LoVo (cell line): ENCODE data around the gene C20orf204.
"Not testable (repeated sequence)": the region's sequence is repeated elsewhere in the genome, so short reads cannot be mapped to it uniquely, and the experiment has no call there.

ENCODE experiments used
- DNase-seq: peaks from one replicate; pipeline ENCODE4 v3.0.0-alpha.2; 2016; ENCODE audit warnings: low spot score

Gene C20orf204

DNA sequence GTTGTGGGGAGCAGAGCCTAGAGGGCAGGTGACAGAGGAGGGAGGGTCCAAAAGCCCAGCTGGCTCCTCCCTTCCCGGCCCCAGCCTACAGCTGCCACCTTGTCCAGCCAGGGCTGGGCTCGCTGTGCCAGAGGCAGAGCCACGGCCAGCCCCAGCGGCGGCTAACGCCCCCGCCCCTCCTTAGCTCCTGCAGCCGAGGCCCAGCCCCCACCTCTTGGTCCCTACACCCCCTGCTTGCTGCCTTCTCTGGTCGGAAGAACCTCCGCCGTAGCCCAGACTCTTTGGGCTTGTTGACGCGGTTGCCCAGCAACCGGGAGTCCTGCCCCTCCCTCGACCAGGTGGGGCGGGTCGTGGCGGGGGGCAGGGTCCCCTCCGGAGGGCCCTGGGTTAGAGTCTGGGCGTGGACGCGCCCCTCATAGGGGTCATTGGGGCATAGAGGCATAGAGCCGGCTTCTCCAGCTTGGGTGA lies 48.7 kb downstream of the C20orf204 start:
- DNase-seq, result no peak

DNA sequence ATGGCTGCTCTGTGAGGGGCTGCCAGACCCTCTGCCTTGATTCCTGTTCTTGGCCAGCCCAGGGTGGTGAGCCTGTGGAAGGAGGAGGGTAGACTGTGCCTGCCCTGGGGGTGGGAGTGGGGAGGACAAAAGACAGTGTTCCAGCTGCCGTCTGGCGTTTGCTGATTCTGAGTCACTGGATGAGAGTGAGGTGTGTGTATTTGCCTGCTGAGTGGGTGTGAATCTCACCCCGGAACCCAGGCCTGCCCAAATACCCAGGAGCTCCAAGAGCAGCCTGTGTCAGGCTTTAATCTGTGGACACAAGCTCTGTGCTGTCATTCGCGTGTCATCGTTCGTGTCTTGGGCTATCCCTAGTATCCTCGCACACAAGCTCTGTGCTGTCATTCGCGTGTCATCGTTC lies 50.8 kb downstream of the C20orf204 start:
- DNase-seq, result no peak

DNA sequence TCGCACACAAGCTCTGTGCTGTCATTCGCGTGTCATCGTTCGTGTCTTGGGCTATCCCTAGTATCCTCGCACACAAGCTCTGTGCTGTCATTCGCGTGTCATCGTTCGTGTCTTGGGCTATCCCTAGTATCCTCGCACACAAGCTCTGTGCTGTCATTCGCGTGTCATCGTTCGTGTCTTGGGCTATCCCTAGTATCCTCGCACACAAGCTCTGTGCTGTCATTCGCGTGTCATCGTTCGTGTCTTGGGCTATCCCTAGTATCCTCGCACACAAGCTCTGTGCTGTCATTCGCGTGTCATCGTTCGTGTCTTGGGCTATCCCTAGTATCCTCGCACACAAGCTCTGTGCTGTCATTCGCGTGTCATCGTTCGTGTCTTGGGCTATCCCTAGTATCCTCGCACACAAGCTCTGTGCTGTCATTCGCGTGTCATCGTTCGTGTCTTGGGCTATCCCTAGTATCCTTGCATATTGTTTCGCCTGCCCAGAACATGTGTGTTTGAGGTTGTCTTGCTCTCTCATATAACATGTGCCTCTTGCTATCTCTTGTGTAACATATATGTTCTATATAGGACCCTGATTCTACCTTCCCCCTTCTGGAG lies 51.3 kb downstream of the C20orf204 start:
- not testable (repeated sequence) for DNase-seq

DNA sequence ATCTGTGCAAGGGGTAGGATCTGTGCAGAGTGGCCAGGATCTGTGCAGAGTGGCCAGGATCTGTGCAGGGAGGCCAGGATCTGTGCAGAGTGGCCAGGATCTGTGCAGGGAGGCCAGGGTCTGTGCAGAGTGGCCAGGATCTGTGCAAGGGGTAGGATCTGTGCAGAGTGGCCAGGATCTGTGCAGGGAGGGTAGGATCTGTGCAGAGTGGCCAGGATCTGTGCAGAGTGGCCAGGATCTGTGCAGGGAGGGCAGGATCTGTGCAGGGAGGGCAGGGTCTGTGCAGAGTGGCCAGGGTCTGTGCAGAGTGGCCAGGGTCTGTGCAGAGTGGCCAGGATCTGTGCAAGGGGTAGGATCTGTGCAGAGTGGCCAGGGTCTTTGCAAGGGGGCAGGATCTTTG lies 52.6 kb downstream of the C20orf204 start:
- not testable (repeated sequence) for DNase-seq
